Keratinocyte (primary cell): ENCODE measurements around the gene WARS2.

Source experiments
- EZH2 ChIP-seq: IDR thresholded peaks from one replicate; pipeline ENCODE4 v1.6.1; 2012; ENCODE audit warnings: inconsistent platforms, mild to moderate bottlenecking, low read length, moderate library complexity
- TF ChIP-seq, protein P1 (sequence below), 3 experiments: IDR thresholded peaks in 1 of 3; conservative IDR thresholded peaks in 1 of 3; optimal IDR thresholded peaks in 1 of 3; 2 replicates in 2 of 3; 3 replicates in 1 of 3; pipeline versions ENCODE3 to v1.5.1; 2011; ENCODE audit warnings: low read length in 3 of 3, mild to moderate bottlenecking in 3 of 3, moderate library complexity in 2 of 3, control low read depth in 1 of 3, inconsistent platforms in 1 of 3; ENCODE audit not compliant: insufficient read depth in 2 of 3; ENCODE audit errors: extremely low read depth in 1 of 3

DNA sequence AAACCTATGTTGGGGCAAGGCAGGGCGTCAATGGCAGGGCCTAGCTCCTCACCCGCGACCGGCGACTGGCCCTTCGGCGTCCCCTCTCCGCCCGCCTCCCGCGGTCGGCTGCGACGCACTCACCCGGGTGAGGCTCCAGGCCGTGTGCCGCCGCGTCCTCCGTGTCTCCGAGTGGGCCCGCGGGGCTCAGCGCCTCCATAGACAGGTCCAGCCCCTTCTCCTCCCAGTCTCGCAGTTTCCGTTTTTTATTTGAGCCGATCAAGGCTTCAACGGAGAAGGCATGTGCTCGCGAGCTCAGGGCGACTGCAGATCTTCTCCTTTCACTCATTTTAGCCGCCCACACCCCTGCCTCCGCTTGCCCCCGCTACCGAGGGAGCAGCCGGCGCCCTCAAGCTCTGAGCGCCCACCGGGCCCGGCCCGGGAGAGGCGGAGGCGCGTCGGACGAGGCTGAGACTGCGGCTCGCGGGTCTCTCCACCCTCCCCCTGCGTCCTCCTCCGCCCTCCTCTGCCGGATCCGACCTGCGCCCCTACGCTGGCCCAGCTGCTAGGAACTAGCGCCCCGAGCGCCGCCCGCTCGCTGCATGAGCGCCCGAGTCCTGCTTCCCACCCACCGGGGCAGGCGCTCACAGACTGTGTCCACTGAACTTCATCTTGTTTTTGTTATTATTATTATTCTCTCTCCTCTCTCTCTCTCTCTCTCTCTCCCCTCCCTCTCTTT lies 152.8 kb downstream of the WARS2 start:
- TF ChIP-seq, protein P1, sequence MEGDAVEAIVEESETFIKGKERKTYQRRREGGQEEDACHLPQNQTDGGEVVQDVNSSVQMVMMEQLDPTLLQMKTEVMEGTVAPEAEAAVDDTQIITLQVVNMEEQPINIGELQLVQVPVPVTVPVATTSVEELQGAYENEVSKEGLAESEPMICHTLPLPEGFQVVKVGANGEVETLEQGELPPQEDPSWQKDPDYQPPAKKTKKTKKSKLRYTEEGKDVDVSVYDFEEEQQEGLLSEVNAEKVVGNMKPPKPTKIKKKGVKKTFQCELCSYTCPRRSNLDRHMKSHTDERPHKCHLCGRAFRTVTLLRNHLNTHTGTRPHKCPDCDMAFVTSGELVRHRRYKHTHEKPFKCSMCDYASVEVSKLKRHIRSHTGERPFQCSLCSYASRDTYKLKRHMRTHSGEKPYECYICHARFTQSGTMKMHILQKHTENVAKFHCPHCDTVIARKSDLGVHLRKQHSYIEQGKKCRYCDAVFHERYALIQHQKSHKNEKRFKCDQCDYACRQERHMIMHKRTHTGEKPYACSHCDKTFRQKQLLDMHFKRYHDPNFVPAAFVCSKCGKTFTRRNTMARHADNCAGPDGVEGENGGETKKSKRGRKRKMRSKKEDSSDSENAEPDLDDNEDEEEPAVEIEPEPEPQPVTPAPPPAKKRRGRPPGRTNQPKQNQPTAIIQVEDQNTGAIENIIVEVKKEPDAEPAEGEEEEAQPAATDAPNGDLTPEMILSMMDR (optimal IDR thresholded peaks at IDR 0.05 in 1 of 3, IDR thresholded peaks at IDR 0.05 in 1 of 3, conservative IDR thresholded peaks at IDR 0.05 in 1 of 3; ENCODE audit: extremely low read depth in 1 of 3, insufficient read depth in 2 of 3, low read length in 3 of 3), result no peak
- peak; percentile 67 for TF ChIP-seq EZH2
